GM12892 (cell line): ENCODE measurements around the gene VSIG10.

ENCODE experiments used
- POLR2A ChIP-seq: IDR thresholded peaks from 2 replicates; pipeline ENCODE4 v1.6.1; 2011; ENCODE audit warnings: low read depth, low read length, control low read depth
- POLR2AphosphoS5 ChIP-seq: IDR thresholded peaks from 2 replicates; pipeline ENCODE4 v1.6.1; 2011; ENCODE audit warnings: low read depth, low read length, control low read depth
- TAF1 ChIP-seq: IDR thresholded peaks from 2 replicates; pipeline ENCODE4 v1.6.1; 2011; ENCODE audit warnings: low read depth, mild to moderate bottlenecking, control low read depth, low read length, borderline replicate concordance

DNA sequence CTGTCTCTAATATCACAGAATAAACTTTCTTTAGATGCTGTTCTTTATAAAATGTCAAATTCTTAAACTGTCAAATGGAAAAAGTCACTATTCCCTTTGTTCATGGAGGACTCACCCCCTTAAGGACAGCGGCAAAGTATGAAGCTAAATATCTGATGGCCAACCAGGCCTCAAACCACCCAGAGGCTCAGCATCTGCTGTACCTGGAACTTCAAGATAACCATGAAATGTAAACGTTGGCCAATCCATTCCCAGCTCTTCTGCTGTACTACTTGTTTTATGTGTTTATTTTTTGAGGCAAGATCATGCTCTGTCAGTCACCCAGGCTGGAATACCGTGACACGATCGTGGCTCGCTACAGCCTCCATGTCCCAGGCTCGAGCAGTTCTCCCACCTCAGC is 71.6 kb downstream of the VSIG10 start:
- no peak for TF ChIP-seq POLR2A
- TF ChIP-seq POLR2AphosphoS5, result 0 out of 2 replicates have a peak, but pooled peaks have one; percentile 36
- TF ChIP-seq TAF1, result no peak
